ENCODE results near the gene DDX41.

The DDX41 gene

DNA sequence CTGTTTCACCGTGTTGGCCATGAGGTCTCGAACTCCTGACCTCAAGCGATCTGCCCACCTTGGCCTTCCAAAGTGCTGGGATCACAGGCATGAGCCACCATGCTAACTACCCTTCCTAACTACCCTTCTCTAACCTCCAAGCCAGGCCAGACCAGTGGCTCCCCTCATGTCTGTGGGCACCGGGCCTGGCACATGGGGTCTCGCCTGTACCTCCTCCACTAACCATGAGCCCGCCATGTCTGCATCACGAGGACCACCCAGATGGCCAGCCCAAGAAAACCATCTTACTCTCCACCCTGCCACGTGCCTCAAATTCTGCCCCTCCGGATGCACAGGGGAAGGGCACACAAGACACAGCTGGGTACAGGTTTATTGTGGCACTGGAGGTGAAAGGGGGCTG, 33.7 kb downstream of the DDX41 start:
- DNase-seq: no peak

DNA sequence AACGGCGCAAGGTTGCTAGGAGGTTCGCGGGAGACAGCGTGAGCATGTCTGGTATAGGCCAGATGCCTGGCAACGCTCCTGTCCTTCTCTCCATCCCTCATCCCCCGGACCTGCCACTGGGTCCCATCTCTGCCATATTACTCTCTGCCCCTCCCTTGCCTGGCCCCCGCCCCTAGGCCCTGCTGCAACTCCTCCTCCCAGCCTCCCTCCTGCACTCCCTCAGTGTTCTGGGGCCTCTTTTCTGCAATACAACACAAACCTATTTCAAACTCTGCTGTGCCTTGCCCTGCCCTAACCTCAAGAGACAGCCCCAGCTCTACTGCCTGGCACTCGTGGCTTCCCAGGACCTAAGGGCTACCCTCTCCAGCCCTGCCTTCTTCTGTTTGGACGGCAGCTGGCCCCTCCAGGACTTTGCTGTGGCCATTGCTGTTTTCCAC, 34.4 kb downstream of the DDX41 start:
- DNase-seq: no peak

DNA sequence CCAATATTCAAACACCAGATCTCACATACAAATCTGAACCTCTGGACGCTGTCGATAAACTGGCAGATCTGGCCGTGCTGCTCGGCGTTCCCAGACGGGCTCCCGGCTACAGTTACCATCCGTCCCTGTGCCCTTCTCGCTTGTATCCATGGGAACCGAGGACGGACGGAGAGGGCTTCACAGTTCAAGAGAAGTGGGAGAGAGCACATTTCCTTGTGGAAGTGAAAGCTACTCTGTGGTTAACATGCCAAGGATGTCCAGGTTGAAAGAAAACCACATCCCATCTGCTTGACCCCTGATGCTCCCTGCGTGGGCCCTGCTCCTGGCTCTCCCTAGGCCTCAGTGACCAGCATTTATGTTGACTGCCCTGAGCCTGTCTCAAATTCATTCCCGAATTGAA, 37.0 kb downstream of the DDX41 start:
- DNase-seq: no peak

DNA sequence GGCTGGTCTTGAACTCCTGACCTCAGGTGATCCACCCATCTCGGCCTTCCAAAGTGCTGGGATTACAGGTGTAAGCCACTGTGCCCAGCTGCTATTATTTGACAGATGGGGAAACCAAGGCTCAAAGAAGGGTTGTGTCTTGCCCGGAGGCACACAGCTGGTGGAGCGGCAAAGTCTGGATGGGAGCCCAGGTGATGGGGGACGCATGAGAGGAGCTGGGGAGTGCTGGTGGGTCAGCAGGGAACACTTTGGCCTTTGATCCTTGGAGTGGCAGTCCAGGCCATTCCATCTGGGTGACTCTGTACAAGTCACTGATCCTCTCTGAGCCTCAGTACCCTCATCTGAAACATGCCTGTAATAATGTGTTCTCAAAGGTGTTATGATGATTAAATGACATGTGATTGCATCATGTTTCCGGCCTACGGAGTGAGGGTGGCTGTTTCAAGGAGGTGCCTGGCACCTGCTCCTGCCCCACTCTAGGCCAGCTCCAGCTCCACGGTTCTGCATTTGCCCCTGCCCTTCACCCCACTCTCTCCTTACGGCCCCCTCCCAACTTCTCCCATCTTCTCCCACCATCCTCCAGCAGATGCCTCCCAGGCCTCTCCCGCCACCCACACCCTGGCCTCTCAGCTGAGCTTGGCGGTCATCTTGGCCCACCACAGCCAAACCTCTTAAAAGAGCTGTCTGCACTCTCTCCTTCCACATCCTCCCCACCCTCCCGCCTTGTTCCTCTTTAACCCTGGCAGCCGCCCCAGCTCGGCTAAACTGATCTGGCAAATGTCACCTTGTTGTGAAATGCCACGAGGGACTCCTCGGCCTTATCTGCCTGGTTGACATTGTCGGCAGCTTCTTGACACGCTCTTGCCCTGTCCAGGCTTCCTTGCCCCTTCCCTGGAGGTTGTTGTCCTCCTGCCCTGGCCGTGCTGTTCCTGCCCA, 37.8 kb downstream of the DDX41 start:
- peak; percentile 82 for DNase-seq

DNA sequence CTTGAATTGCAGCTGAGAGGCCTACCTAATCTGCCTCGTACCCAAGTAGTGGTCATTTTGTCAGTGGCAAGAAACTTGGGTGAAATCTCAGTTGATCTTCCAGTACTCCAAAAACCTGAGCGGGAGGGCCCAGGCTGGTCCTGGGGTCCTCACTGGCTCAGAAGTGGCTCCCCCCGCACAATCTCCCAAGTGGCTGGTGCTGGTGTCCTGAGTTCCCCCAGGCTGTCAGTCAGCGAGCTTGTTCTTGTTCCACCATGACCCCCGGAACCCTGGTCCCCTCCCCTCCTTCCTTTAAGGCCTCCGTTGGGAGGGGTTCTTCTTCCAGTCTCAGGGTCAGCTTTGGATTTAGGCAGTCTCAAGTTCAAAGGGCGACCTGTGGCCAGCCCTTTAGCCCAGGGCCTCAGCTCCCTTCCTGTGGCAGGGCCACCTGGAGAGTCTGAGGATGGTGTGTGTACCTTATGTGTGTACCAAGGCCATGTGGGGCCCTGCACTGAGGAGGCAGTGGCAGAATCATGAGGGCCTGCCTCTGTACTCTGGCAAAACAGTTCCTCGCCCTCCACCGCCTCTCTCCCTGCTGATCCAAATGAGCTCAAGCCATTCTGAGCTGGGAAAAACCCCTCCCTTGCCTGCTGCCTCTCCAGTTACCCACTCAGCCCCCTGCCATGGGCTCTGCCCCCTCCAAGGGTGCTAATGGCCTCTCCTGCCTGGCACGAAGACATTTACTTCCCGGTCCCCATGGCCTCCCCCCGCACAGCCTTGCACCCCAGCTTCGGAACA, 38.9 kb downstream of the DDX41 start:
- DNase-seq: no peak

DNA sequence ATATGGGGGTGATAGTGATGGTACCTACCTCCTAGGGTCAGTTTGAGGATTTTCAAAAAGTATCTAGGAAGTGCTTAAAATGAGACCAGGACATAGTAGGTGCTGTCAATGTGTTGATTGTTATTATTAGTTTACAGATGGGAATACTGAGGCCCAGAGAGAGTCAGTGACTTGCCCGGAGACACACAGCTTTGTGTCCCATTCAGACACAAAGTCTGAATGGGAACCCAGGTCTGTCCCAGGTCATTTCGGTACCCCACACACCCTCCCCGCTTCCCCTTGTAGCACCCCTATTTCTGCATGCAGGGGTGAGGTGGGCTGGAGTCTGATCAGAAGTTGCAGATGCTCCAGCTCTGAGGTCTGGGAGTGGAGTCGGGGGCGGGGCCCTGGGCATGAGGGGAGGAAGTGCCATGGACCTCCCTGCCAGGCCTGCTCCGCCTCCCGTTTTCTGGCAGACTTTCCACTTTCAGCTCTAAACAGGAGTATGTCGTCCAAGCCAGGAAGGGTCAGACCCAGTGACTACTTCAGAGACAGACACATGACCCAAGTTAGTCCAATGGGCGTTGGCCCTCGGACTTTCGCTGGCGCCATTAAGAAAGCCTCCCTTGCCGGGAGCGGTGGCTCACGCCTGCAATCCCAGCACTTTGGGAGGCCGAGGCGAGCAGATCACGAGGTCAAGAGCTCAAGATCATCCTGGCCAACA, 40.1 kb downstream of the DDX41 start:
- no peak for DNase-seq

DNA sequence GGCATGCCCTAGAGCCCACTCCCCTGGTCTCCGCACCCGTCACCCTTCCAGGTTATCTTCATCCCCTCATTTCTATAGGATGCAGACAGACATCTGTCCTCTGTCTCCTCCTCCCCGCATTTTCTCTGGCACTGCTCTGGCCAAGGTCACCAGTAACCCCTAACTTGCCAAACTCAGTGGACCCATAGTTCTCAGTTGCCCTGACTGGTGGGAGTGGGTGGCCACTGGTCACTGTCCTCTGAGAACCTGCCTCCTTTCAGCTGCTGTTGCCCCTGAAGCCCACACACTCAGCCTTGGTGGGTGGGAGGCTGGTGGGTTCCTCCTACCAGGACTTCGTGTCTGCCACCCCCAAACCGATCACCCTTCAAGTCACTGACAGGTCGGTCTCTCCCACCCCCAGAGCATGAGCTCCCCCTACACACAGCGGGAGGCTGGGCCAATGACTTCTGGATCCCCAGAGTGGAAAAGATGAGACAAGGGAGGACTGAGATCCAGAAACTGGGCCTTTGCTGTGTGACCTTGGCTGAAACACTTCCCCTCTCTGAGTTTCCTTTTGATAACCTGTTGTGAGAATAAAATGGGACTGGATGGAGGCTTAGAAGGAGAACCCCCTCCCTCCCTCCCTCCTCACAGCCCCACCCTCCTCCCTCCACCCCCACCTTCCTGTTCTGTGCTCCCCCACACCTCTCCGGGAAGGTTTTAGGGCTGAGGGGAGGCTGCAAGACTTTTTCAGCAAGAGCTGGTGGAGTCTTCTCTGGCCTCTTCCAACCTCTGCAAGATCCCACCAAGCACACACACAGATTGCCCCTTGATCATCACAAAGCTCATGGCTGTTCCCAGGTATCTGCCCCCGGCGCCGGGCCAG, 41.0 kb downstream of the DDX41 start:
- no peak for DNase-seq

DNA sequence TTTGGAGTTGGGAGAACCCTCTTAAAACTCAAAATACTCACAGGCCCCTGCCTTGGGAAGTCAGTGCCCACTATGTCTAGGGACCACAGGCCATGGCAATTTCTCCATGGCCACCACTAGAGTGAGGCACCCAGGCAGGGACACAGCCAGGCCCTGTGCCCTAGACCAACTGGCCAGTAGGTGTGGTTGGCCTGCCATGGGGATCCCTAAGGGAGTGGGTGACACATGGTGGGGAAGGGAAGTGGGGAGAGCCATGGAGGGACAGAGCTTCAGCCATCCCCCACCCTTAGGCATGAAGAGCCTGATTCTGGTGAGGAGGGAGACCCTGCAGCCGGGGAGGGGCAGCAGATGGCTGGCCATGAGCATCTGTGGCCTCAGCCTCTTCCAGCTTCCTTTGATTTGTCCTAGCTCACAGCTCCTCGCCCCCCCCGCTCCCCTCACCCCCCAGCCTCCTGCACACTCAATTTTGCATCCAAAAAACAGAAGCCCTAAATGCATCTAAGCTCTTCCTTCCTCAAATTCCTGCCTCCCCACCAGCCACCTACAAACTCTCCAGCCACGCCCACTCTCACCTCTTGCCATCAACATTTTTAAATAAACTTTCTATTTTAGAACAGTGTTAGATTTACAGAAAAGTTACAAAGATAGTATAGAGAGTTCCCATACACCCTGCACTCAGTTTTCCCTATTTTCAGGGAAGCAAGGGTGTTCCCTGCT, 41.8 kb downstream of the DDX41 start:
- DNase-seq: no peak

DNA sequence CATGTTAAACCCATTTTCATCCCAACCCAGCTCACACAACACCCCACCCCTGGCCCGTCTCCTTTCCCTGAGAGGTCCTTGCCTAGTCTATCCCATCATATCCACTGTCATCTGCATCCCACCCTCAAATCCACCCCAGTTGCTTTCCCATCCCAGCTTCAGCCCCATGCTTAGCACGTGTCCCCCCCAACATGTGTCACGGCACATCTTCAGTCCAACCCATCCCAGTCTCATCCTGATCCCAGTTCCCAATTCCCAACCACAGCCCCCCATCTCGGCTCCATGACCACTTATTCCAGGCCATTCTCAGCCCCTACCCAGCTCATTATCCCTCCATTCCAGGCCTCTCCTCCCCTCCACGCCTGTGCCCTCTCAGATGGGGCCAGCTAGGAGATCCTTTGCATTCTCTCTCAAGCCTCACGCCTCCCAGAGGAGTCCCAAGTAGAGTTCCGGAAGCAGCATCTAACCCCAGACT, 42.7 kb downstream of the DDX41 start:
- DNase-seq: no peak

DNA sequence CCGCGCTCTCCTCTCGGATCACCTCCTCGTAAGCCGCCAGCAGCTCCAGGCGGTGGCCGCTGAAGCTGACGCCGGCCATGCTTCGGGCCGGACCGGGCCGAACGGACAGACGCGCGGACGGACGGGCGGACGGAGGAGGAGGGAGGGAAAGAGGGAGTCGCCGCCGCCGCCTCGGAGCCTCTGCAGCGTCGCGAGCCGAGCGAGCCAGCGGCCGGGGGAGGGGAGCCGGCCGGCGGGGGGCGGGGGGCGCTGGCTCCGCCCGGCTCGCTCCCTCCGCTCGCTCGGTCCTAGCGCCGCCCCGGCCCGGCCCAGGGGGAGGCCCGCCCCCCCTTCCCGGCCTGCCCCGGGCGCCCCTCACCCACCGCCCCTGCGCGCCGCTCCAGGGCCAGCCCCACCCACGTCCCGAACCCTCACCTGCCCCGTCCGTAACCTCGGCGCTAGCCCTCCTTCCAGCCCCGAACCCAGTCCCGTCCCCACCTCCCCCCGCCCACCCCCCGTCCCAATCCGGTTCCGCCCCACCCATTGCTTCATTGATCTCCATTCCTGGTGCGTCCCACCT, 43.2 kb downstream of the DDX41 start, which contains the start of gene DBN1:
DBN1 (minus strand) TSS at position 192 of the 559 bp plus-strand sequence; CDS start at position 79, 113 bp downstream.
- no peak for DNase-seq

DNA sequence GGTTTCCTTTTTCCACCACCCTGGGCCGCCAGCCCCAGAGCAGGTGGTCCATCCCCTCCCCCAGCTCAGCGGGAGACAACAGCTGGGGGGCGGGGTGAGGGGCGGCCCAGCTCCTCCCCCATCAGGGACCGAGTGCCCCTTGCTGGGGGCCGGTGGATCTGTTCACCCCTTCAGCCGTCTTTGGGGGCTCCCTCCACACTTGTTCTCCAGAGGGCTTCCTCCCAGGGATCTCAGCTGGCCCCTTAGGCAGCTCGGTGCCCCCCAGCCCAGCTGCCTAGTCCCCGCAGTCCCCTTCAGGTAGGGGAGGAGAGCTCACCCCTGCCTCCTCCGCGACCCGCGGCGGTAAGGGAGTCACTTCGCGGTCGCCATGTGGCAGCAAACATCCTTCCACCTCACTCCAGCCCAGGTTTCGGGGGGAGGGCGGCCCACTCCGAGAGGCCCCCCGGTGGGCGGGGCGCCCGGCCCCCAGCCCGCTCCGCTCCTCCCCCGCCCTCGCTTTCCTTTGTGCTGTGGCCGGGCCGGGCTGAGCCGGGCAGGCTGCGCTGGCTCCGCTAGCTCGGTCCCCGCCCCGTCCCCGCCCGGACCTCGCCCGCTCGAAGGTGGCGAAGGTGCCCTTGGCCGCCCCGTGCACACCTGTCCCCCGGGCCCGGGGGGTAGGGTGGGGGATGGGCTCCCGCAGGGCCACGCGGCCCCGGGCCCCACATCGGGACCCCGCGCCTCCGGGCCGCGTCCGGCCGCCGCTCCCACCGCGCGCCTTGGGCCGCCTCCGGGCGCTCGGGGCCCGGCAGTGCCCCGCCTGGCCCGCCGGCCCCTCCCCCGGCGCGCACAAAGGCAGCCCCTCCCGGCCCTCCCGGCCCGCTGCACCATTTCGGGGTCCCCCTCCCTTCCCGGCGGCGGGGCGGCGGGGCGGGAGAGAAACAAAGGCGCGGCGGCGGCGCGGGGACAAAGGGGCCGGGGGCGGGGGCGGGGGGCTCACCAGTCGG, 44.0 kb downstream of the DDX41 start:
- peak; percentile 89 for DNase-seq

DNA sequence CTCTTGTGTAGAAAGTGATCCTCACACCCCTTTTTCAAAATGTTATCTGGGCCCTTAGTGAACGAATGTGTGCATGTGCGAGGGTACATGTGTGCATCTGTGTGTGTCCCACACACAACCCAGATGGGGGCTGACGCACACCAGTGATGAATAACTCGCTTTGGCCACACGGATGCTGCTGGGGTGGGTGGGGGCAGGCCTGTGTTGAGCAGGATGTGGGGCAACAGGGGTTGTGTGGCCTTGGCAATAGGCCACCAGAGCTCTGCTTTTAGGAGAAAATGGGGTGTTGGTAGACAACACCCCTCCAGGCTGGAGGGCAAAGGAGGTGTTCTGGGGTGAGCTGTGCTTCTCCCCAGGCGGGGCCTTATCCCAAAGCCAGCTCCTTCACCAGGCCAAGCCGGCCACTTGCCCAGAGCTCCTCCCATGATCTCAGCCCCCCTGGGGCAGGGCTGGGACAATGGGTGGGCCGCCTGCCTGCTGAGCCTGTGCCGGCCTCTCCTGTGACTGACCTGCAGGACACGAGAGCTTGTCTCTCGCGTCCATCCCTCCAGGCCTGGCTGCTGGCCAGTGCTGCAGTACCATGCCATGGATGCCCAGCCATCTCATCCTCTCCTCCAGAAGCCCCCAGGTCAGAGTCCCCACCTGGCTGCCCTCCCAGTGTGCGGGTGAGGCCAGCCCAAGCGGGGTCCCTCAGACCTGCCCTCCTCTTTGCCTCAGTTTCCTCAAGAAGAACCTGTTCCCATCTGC, 45.0 kb downstream of the DDX41 start:
- no peak for DNase-seq

DNA sequence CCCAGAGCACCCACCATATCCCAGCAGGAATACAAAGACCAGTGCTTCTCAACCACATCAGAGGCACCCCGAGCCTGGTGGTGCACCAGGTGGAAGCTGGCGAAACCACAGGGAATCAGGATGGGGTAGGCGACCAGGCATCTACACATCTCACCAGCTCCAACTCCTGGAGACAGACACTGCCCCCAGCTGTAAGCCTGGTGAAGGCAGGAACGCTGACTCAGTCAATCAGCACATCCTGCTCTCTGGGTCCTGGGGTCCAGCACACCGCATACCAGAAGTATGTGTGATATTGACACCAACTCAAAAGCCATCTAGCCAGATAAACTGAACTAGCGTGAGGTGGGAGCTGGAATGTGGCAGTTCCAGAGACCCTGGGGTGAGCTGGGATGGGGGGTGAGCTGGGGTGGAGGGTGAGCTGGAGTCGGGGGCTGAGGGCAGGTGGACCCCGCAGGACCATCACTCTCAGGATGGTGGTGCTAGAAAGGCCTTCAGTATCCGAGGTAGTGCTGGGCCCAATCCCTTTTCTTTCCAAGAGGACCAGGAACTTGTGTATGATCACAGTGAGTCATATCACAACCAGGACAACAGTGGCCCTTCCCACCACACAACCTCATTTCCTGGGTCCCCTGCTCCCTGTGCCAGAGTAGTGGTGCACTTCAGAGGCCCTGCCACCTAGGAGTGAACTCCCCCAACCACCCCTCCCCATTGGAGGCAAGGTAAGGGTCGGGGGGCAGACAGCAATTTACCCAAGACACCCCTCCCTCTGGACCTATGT, 45.8 kb downstream of the DDX41 start:
- no peak for DNase-seq

DNA sequence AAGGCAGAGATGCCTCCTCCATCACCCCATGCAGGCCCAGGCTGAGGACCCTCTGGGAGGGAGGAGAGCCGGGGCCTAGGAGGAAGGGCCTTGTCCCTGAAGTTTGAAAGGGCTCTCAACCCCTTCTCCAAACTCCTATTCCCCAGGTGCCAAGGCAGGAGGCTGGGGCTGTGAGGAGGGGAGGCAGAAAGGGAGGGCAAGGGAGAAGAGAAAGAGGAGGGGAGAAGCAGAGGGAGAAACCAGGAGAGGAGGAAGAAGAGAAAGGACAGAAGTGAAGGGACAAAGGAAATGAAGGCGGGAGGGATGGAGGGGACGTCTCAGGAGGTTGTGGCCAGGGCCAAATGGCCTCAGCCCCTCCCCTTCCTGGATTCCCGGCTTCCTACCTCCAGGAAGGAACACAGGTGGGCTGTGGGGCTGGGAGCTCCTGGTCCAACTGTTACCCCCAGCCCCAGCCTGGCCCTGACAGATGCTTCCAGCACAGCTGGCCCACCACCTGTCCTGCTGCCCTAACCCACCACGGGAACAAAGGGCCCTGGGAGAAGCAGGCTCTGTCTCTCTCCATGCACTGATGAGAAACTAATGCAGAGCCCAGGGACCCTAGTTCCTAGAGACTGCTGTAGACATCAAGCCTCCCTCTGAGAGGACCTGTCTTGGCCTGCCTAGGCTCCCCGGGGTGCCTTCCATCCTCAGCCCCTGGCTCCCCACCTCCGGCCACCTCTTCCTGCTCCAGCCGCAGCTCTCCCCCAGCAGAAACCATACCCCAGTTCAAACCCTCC, 46.8 kb downstream of the DDX41 start:
- DNase-seq: no peak

DNA sequence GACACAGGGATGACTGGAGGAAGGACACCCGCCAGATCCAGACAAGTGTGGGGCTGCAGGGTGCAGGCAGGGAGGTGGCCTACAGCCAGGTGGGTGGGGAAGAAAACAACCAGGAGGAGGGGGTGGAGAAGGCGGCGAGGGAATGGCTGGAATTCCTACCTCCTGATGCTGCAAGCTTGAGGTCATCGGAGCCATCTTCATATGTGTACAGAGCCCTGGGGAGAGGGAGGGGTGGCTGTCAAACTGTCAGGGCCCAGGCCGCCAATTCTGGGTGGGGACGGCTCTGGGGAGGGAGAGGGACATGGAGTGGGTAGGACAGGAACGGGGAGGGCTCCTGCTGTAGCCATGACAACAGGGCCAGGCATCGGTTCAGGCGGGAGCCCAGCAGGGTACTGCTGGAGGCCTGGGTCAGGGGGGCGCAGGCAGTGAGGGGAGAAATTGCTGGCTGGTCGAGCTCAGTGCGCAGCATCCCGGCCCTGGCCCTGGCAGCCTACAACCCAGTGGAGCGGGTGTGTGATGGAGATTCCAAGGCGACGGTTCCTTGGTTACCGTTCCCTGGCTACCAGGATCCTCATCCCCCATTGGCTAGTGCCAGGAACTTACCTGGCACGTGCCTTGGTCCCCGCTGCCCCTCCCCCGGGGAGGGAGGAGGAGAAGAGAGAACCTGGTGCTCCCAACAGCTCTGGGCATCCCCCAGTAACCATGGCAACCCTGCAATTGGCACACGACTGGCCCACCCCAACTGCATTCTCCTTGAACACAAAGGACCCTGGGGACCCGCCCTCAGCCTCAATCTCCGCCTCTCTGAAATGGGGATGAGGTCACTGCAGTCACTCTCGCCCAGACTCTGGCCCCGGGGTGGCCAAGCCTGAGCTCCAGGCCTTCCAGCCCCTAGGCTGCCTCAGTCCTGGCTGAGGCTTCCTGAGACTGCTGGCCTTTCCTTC, 47.8 kb downstream of the DDX41 start:
- DNase-seq: no peak

DNA sequence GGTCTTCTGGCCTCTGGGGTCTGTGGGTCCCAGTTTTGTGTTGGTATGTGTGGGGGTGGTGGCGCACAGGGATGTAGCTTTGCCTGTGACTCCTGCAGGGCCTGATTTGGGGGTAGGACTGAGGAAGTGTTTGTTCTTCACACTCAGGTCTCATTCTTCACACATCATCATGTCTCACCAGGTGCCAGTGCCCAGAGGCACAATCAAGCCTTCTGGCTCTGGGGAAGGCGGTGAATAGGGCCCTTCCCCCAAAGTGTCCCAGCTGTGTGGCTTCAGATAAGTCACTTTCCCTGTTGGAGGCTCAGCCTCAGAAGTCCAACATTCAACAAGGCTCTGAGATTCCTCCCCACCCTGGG, 48.5 kb downstream of the DDX41 start:
- no peak for DNase-seq
